ENCODE results near the gene BNIP2.
"Not testable (repeated sequence)": the region's sequence is repeated elsewhere in the genome, so short reads cannot be mapped to it uniquely, and the experiment has no call there.

Gene BNIP2

GRCh38 chr15:59689626-59690236, 611 bp upstream of the BNIP2 start:
- DNase-seq (ENCODE audit: extremely low read depth in 1 of 2, low read depth in 1 of 2): peak; percentile 15 to 35

- no peak for DNase-seq (ENCODE audit: extremely low read depth in 1 of 2, low read depth in 1 of 2)
These were observed 718 bp downstream of the BNIP2 start for GRCh38 chr15:59688423-59688781.

- no peak for DNase-seq (ENCODE audit: extremely low read depth in 1 of 2, low read depth in 1 of 2)
These were observed 1.3 kb downstream of the BNIP2 start for GRCh38 chr15:59687836-59688235.

GRCh38 chr15:59686389-59686788, 2.7 kb downstream of the BNIP2 start:
- no peak for DNase-seq (ENCODE audit: extremely low read depth in 1 of 2, low read depth in 1 of 2)

GRCh38 chr15:59685737-59686297, 3.3 kb downstream of the BNIP2 start:
- no peak for DNase-seq (ENCODE audit: extremely low read depth in 1 of 2, low read depth in 1 of 2)

GRCh38 chr15:59680870-59681269, 8.2 kb downstream of the BNIP2 start:
- no peak for DNase-seq (ENCODE audit: extremely low read depth in 1 of 2, low read depth in 1 of 2)

- DNase-seq (ENCODE audit: extremely low read depth in 1 of 2, low read depth in 1 of 2): no peak
These were observed 8.8 kb downstream of the BNIP2 start for GRCh38 chr15:59680346-59680745.

- no peak for DNase-seq (ENCODE audit: extremely low read depth in 1 of 2, low read depth in 1 of 2)
These were observed 10.5 kb downstream of the BNIP2 start for GRCh38 chr15:59678620-59679019.

- no peak for DNase-seq (ENCODE audit: extremely low read depth in 1 of 2, low read depth in 1 of 2)
These were observed 10.9 kb downstream of the BNIP2 start for GRCh38 chr15:59678172-59678571.

- no peak for DNase-seq (ENCODE audit: extremely low read depth in 1 of 2, low read depth in 1 of 2)
These were observed 12.6 kb downstream of the BNIP2 start for GRCh38 chr15:59676565-59676964.

GRCh38 chr15:59674361-59674877, 14.7 kb downstream of the BNIP2 start:
- DNase-seq (ENCODE audit: extremely low read depth in 1 of 2, low read depth in 1 of 2): no peak

- no peak for DNase-seq (ENCODE audit: extremely low read depth in 1 of 2, low read depth in 1 of 2)
These were observed 20.6 kb downstream of the BNIP2 start for GRCh38 chr15:59668556-59668955.

GRCh38 chr15:59662260-59662659, 26.9 kb downstream of the BNIP2 start:
- DNase-seq (ENCODE audit: extremely low read depth in 1 of 2, low read depth in 1 of 2): no peak

- no peak for DNase-seq (ENCODE audit: extremely low read depth in 1 of 2, low read depth in 1 of 2)
These were observed 29.8 kb downstream of the BNIP2 start for GRCh38 chr15:59659366-59659765.

GRCh38 chr15:59657635-59658125, 31.4 kb downstream of the BNIP2 start:
- DNase-seq (ENCODE audit: extremely low read depth in 1 of 2, low read depth in 1 of 2): no peak

- DNase-seq (ENCODE audit: extremely low read depth in 1 of 2, low read depth in 1 of 2): peak; percentile 70 to 90
These were observed 32.1 kb downstream of the BNIP2 start, which contains the start of gene GTF2A2 for GRCh38 chr15:59656897-59657634. TSS of gene GTF2A2 (minus strand) at chr15:59657515. CDS start at chr15:59652277, 5,238 bp downstream.

- DNase-seq (ENCODE audit: extremely low read depth in 1 of 2, low read depth in 1 of 2): no peak
These were observed 35.1 kb downstream of the BNIP2 start for GRCh38 chr15:59654046-59654445.

GRCh38 chr15:59649603-59650002, 39.5 kb downstream of the BNIP2 start:
- DNase-seq (ENCODE audit: extremely low read depth in 1 of 2, low read depth in 1 of 2): no peak

- no peak for DNase-seq (ENCODE audit: extremely low read depth in 1 of 2, low read depth in 1 of 2)
These were observed 42.0 kb downstream of the BNIP2 start for GRCh38 chr15:59647085-59647484.

GRCh38 chr15:59646277-59646676, 42.8 kb downstream of the BNIP2 start:
- no peak for DNase-seq (ENCODE audit: extremely low read depth in 1 of 2, low read depth in 1 of 2)

- DNase-seq (ENCODE audit: extremely low read depth in 1 of 2, low read depth in 1 of 2): not testable (repeated sequence)
These were observed 43.3 kb downstream of the BNIP2 start for GRCh38 chr15:59645812-59646211.

- DNase-seq (ENCODE audit: extremely low read depth in 1 of 2, low read depth in 1 of 2): no peak
These were observed 44.4 kb downstream of the BNIP2 start for GRCh38 chr15:59644756-59645155.

Measured in activated CD8-positive, alpha-beta memory T cell treated with anti-CD3 and anti-CD28 coated beads for 1 hour (primary cell).